RCC 7860 (cell line): ENCODE results near the gene ARL4A.

Source experiments
- DNase-seq: peaks from one replicate; pipeline ENCODE4 v3.0.0-alpha.2; 2015; ENCODE audit warnings: low spot score
- FAIRE-seq: peaks from 2 replicates; lab custom pipeline; 2012; peaks lifted over from hg19 to GRCh38; lab: Jason Lieb, UNC

Gene ARL4A

GRCh38 chr7:12695965-12696364 is 8.5 kb downstream of the ARL4A start:
- DNase-seq: no peak
- no peak for FAIRE-seq

- no peak for DNase-seq
- FAIRE-seq: no peak
Observed at GRCh38 chr7:12699299-12699698, 11.9 kb downstream of the ARL4A start.

- no peak for FAIRE-seq
Observed at GRCh38 chr7:12701433-12701832, 14.0 kb downstream of the ARL4A start.

GRCh38 chr7:12703881-12704280 is 16.4 kb downstream of the ARL4A start:
- FAIRE-seq: no peak
- no peak for DNase-seq

More at GRCh38 chr7:12701433-12701832, 14.0 kb downstream of the ARL4A start:
- no peak for DNase-seq

- DNase-seq: no peak
Observed at GRCh38 chr7:12705878-12706277, 18.4 kb downstream of the ARL4A start.

GRCh38 chr7:12706900-12707536 is 19.6 kb downstream of the ARL4A start:
- FAIRE-seq (peak; percentile 82), DNase-seq (peak; percentile 34)

More at GRCh38 chr7:12705878-12706277, 18.4 kb downstream of the ARL4A start:
- FAIRE-seq: no peak

GRCh38 chr7:12708314-12708713 is 20.9 kb downstream of the ARL4A start:
- DNase-seq (no peak), FAIRE-seq (no peak)

- DNase-seq: no peak
- no peak for FAIRE-seq
Observed at GRCh38 chr7:12709726-12710502, 22.5 kb downstream of the ARL4A start.

- no peak for DNase-seq
- no peak for FAIRE-seq
Observed at GRCh38 chr7:12711124-12711523, 23.7 kb downstream of the ARL4A start.

GRCh38 chr7:12712236-12712635 is 24.8 kb downstream of the ARL4A start:
- FAIRE-seq: no peak
- DNase-seq: no peak

- DNase-seq (no peak), FAIRE-seq (no peak)
Observed at GRCh38 chr7:12713625-12714378, 26.4 kb downstream of the ARL4A start.

- FAIRE-seq (no peak), DNase-seq (no peak)
Observed at GRCh38 chr7:12714379-12714737, 26.9 kb downstream of the ARL4A start.

- FAIRE-seq: no peak
- DNase-seq: peak; percentile 66
Observed at GRCh38 chr7:12715372-12716133, 28.1 kb downstream of the ARL4A start.

GRCh38 chr7:12716134-12716681 is 28.8 kb downstream of the ARL4A start:
- FAIRE-seq: no peak
- no peak for DNase-seq

GRCh38 chr7:12716722-12717121 is 29.3 kb downstream of the ARL4A start:
- no peak for FAIRE-seq

GRCh38 chr7:12719141-12719919 is 31.9 kb downstream of the ARL4A start:
- FAIRE-seq (peak; percentile 89), DNase-seq (peak; percentile 89)

More at GRCh38 chr7:12716722-12717121, 29.3 kb downstream of the ARL4A start:
- DNase-seq: no peak

- DNase-seq (peak; percentile 28), FAIRE-seq (peak; percentile 4)
Observed at GRCh38 chr7:12719981-12720865, 32.8 kb downstream of the ARL4A start.

GRCh38 chr7:12721286-12721830 is 33.9 kb downstream of the ARL4A start:
- FAIRE-seq (no peak), DNase-seq (no peak)

- FAIRE-seq (no peak), DNase-seq (no peak)
Observed at GRCh38 chr7:12722136-12722535, 34.7 kb downstream of the ARL4A start.
